Endothelial cell of umbilical vein (primary cell): ENCODE data around the gene SCTR. TPM values are rescaled to one million over a fixed set of nuclear protein-coding genes. Genes with fewer than 3 reads are reported as not detected.

Source experiments
- BruUV-seq: library from RNA; stranded (reverse); fragments of 400-500 nt; replicated peaks from 2 replicates; lab custom pipeline; 2021; lab: Mats Ljungman, UMichigan
- CTCF ChIA-PET: fragments of 300-600, 350-600 bp; sonication (Branson Sonifier 250); formaldehyde crosslinking; loops from one replicate; lab custom pipeline; 2021; ENCODE audit warnings: antibody characterized with exemption, inconsistent platforms; lab: Charles Lee
- POLR2A ChIA-PET: fragments of 300-600, 350-600 bp; sonication (Branson Sonifier 250); formaldehyde crosslinking; loops from one replicate; lab custom pipeline; 2021; ENCODE audit warnings: antibody characterized with exemption, inconsistent platforms; lab: Charles Lee
- DNase-seq: peaks from one replicate; pipeline ENCODE4 v3.0.0-alpha.2; 2011; ENCODE audit warnings: low read depth, low spot score
- FAIRE-seq: peaks from 2 replicates; lab custom pipeline; 2011; peaks lifted over from hg19 to GRCh38; lab: Jason Lieb, UNC
- H2AFZ ChIP-seq: 2 replicates; pipeline ENCODE4 v1.6.0; 2012; ENCODE audit warnings: low read depth, low read length, control low read depth, inconsistent platforms
- H3K27ac ChIP-seq: 2 replicates; pipeline ENCODE4 v1.5.1; 2011; ENCODE audit warnings: low read depth, mild to moderate bottlenecking, control low read depth, low read length, moderate library complexity; ENCODE audit not compliant: insufficient read depth
- H3K27me3 ChIP-seq, 2 experiments: 2 replicates each; pipeline versions ENCODE4 v1.6.0 to v1.6.1; 2011; ENCODE audit warnings: low read length in 2 of 2, mixed read lengths in 1 of 2; ENCODE audit not compliant: control insufficient read depth in 2 of 2, insufficient read depth in 2 of 2
- H3K36me3 ChIP-seq, 2 experiments: 2 replicates in 1 of 2; 3 replicates in 1 of 2; pipeline ENCODE4 v1.5.1; 2011; ENCODE audit warnings: low read length in 2 of 2, mild to moderate bottlenecking in 1 of 2, moderate library complexity in 1 of 2; ENCODE audit not compliant: control insufficient read depth in 2 of 2, insufficient read depth in 2 of 2; ENCODE audit errors: extremely low read depth in 1 of 2
- H3K4me1 ChIP-seq: 3 replicates; pipeline ENCODE4 v1.5.1; 2011; ENCODE audit warnings: mild to moderate bottlenecking, low read length; ENCODE audit not compliant: control insufficient read depth, insufficient read depth; ENCODE audit errors: extremely low read depth
- H3K4me2 ChIP-seq: 2 replicates; pipeline ENCODE4 v1.6.1; 2011; ENCODE audit warnings: low read length, control low read depth, mixed read lengths; ENCODE audit not compliant: insufficient read depth
- H3K4me3 ChIP-seq, 3 experiments: fragments of 200-600 bp in 1 of 3; sonication (generic), shearing (Covaris generic) in 1 of 3; replicated peaks in 1 of 3; 2 replicates each; pipeline ENCODE4 v1.5.1; 2011 to 2016; ENCODE audit warnings: control low read depth in 3 of 3, low read length in 3 of 3, mild to moderate bottlenecking in 2 of 3, inconsistent platforms in 1 of 3, low read depth in 1 of 3, moderate library complexity in 1 of 3; ENCODE audit not compliant: insufficient read depth in 1 of 3
- H3K79me2 ChIP-seq: 2 replicates; pipeline ENCODE4 v1.6.0; 2012; ENCODE audit warnings: low read length, inconsistent platforms; ENCODE audit not compliant: control insufficient read depth, insufficient read depth
- H3K9ac ChIP-seq: replicated peaks from 2 replicates; pipeline ENCODE3; 2011; ENCODE audit warnings: low read length, control low read depth; ENCODE audit not compliant: insufficient read depth; ENCODE audit errors: extremely low read depth
- H3K9me1 ChIP-seq: replicated peaks from 3 replicates; pipeline ENCODE4 v1.6.0; 2011; ENCODE audit warnings: mild to moderate bottlenecking, low read length; ENCODE audit not compliant: control insufficient read depth, insufficient read depth; ENCODE audit errors: extremely low read depth
- H3K9me3 ChIP-seq: replicated peaks from 2 replicates; pipeline ENCODE4 v1.5.1; 2012; ENCODE audit warnings: low read length, inconsistent platforms; ENCODE audit not compliant: control insufficient read depth, insufficient read depth
- H4K20me1 ChIP-seq: replicated peaks from 2 replicates; pipeline ENCODE3; 2011; ENCODE audit warnings: mild to moderate bottlenecking, low read length; ENCODE audit not compliant: control insufficient read depth, insufficient read depth; ENCODE audit errors: extremely low read depth
- EZH2 ChIP-seq: IDR thresholded peaks from 2 replicates; pipeline ENCODE4 v1.6.1; 2012; ENCODE audit warnings: borderline replicate concordance, low read depth, mild to moderate bottlenecking, moderate library complexity, low read length, inconsistent platforms; ENCODE audit not compliant: severe bottlenecking
- FOS ChIP-seq: IDR thresholded peaks from 2 replicates; pipeline ENCODE4 v1.6.1; 2011; ENCODE audit warnings: mild to moderate bottlenecking, low read length, moderate library complexity, borderline replicate concordance; ENCODE audit not compliant: insufficient read depth
- GATA2 ChIP-seq: IDR thresholded peaks from 2 replicates; pipeline ENCODE4 v1.7.0; 2011; ENCODE audit warnings: low read depth, mild to moderate bottlenecking, moderate library complexity, mixed read lengths, low read length; ENCODE audit not compliant: insufficient read length, insufficient read depth
- JUN ChIP-seq: IDR thresholded peaks from 2 replicates; pipeline ENCODE4 v1.6.1; 2011; ENCODE audit warnings: borderline replicate concordance, low read depth; ENCODE audit not compliant: insufficient read length, insufficient read depth
- MYC ChIP-seq: IDR thresholded peaks from one replicate; pipeline ENCODE4 v1.6.1; 2011; ENCODE audit warnings: mild to moderate bottlenecking, low read depth, low read length
- POLR2A ChIP-seq: IDR thresholded peaks from 2 replicates; pipeline ENCODE4 v1.6.1; 2012; ENCODE audit warnings: low read depth, mild to moderate bottlenecking, control low read depth, low read length
- POLR2AphosphoS5 ChIP-seq: IDR thresholded peaks from 2 replicates; pipeline ENCODE4 v1.6.1; 2012; ENCODE audit warnings: low read depth, mild to moderate bottlenecking, control low read depth, low read length, moderate library complexity; ENCODE audit not compliant: insufficient read depth
- dilution Hi-C: fragments of 300-500 bp; cut with MboI; formaldehyde crosslinking; loops from one replicate; pipeline ENCODE4 v1.15.0; 2019; ENCODE audit warnings: low sequenced_read_pairs; ENCODE audit not compliant: extremely low pct_ligation_motif_present
- intact Hi-C: fragments of 100-400 bp; cut with micrococcal nuclease; formaldehyde crosslinking; loops from one replicate; pipeline ENCODE4 v1.10.0; 2022
- polyA plus RNA-seq, 4 experiments: library from polyadenylated mRNA; depleted of rRNA in 3 of 4; stranded (reverse) in 3 of 4; unstranded in 1 of 4; fragments of >200 nt; gene quantifications; 2 replicates each; pipeline versions ENCODE4 v1.2.1 to v1.2.3, GENCODE V29; 2011 to 2012; ENCODE audit warnings: missing spikeins in 1 of 4
- total RNA-seq: library from RNA; stranded (reverse); gene quantifications from 2 replicates; pipeline ENCODE4 v1.2.3, GENCODE V29; 2021
- TF ChIP-seq, protein P1 (sequence below): IDR thresholded peaks from 2 replicates; pipeline ENCODE4 v1.6.1; 2011; ENCODE audit not compliant: insufficient read depth, insufficient read length

Gene SCTR
- total and polyA plus RNA-seq, 2 donors (not counting 3 experiments of a cell fraction or from before 2014, with no cell fraction given), result not detected

DNA sequence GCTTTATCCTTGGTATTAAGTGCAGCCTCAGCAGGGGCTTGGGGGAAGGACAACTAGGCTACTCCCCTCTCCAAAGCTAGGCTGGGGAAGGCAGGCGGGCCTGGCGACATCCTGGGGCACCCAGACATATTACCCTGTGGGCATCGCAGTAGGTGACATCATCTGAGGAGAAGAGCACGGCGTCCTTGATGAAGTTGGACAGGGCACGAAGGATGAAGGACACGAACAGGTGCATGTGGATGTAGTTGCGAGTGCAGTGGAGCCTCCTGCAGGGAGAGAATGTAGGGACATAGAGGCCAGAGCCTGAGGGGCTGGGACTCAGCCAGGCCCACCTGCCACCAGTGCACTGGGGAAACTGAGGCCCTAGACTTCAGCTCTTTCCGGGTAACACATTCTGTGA, 60.3 kb downstream of the SCTR start:
- no peak overlapping the region for H3K4me3 ChIP-seq
- H3K9me3 ChIP-seq, result no peaks in the 10 kb centered on the region
- H3K4me2 ChIP-seq, result no peak overlapping the region
- no peaks in the 10 kb centered on the region for H3K4me1 ChIP-seq
- FAIRE-seq (no peak), DNase-seq (no peak)
- POLR2A ChIA-PET, result no interaction called here
- intact Hi-C loops, result no loop called here
- CTCF ChIA-PET, result interaction anchor here (3.0 kb wide), 1 partner anchor 12 kb away, joined by 13 read pairs; no protein-coding TSS in a partner anchor
- H3K27me3 ChIP-seq, result peaks cover 0 to 3% of the 10 kb centered on the region in 2 experiments
- no peak overlapping the region for H3K27ac ChIP-seq
- dilution Hi-C loops, result no loop called here
- no peaks in the 10 kb centered on the region for H3K36me3 ChIP-seq
- BruUV-seq, result no TSS peak
- H4K20me1 ChIP-seq, result no peaks in the 10 kb centered on the region
- no peak overlapping the region for H3K9ac ChIP-seq
- TF ChIP-seq POLR2A (no peak), MYC (no peak), JUN (no peak), EZH2 (no peak), GATA2 (no peak)
- TF ChIP-seq, protein P1, sequence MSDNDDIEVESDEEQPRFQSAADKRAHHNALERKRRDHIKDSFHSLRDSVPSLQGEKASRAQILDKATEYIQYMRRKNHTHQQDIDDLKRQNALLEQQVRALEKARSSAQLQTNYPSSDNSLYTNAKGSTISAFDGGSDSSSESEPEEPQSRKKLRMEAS, result no peak
- H3K9me1 ChIP-seq, result no peaks in the 10 kb centered on the region
- H2AFZ ChIP-seq, result no peak overlapping the region
- H3K79me2 ChIP-seq, result no peaks in the 10 kb centered on the region

DNA sequence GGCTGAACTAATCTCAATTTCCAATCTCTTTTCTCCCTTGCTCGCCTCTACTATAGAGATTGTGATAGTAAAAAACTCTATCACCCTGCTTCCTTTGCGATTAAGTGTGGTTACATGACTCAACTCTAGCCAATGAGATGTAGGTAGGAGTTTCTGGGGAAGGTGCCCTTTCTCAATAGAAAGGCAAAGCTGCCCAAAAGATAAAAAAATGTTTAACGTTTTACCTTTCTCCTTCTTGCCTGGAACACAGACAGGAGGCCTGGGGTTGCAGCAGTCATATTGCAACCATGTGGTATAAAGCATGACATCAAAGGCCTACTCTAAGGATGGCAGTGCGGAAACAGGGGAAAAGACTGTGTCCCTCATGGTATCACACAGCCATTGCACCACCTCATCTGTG, 61.1 kb downstream of the SCTR start:
- no peak overlapping the region for H3K9ac ChIP-seq
- no peak overlapping the region for H3K4me2 ChIP-seq
- no peak overlapping the region for H3K4me3 ChIP-seq
- intact Hi-C loops, result no loop called here
- CTCF ChIA-PET, result no interaction called here
- BruUV-seq, result no TSS peak
- H3K9me1 ChIP-seq, result no peaks in the 10 kb centered on the region
- dilution Hi-C loops, result no loop called here
- no peaks in the 10 kb centered on the region for H3K27me3 ChIP-seq
- H3K9me3 ChIP-seq, result no peaks in the 10 kb centered on the region
- no peaks in the 10 kb centered on the region for H3K4me1 ChIP-seq
- FAIRE-seq (no peak), DNase-seq (no peak)
- POLR2A ChIA-PET, result no interaction called here
- no peak overlapping the region for H3K27ac ChIP-seq
- H3K79me2 ChIP-seq, result no peaks in the 10 kb centered on the region
- no peaks in the 10 kb centered on the region for H4K20me1 ChIP-seq
- TF ChIP-seq MYC (no peak), POLR2A (no peak), EZH2 (no peak), FOS (no peak), GATA2 (no peak), POLR2AphosphoS5 (no peak), JUN (no peak)
- no peaks in the 10 kb centered on the region for H3K36me3 ChIP-seq
- H2AFZ ChIP-seq, result no peak overlapping the region
